T1000 (cell line): ENCODE results near the gene SLCO1B3.

Experiments
- DNase-seq: peaks from one replicate; lab custom pipeline; 2025; ENCODE audit warnings: mixed read lengths; lab: John Stamatoyannopoulos, UW

The SLCO1B3 gene

DNA sequence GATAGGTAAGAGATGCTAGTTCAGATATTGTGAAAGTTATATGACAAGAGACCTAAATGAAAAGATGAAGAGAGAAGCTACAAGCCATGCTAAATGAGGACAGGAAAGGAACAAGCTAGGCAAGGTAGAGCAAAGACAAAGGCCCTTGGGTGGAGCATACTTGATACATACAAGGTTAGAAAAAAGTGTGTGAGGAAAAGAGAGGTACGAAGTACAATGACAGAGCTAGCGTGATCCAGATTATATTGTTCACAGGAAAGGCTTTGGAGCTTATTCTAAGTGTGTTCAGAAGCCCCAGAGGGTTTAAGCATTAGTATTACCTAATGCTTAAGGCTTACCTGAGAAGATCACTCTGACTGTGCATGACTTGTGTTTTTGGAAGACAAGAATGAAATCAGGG lies 75.0 kb downstream of the SLCO1B3 start:
- no peak for DNase-seq

GRCh38 chr12:20917269-20917668 lies 106.8 kb downstream of the SLCO1B3 start:
- no peak for DNase-seq

- no peak for DNase-seq
Measured at GRCh38 chr12:20917819-20918218, 107.3 kb downstream of the SLCO1B3 start.

DNA sequence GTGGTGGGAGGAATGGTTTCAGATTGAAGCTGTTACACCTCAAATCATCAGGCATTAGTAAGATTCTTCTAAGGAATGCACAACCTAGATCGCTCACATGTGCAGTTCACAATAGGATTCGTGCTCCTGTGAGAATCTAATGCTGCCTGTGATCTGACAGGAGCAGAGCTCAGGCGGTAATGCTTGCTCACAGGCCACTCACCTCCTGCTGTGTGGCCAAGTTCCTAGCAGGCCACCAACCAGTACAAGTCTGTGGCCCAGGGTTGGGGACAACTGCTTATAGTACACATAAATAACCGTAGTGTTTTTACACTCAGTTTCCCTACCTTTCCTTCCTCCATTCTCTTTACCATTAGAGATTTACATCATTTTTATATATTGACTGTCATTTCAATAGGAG lies 121.4 kb downstream of the SLCO1B3 start:
- no peak for DNase-seq

DNA sequence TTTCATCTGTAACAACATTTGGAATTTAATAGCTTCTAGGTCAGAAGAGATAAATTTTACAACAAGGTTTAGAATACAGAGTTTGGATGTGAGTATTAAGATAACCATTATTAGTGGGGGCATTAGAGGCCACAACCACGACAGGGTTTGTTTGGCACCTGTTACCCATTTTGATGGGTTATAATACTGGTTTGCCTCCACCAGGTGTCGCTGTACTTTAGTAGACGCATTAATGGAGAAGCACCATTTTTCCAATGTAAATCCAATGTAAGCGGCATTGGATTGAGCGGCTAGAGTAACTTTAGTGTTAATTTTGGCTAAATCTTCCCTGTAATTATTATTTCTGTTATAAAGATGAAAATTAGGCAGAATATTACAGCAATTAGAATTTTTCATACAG lies 136.2 kb downstream of the SLCO1B3 start:
- DNase-seq = no peak

DNA sequence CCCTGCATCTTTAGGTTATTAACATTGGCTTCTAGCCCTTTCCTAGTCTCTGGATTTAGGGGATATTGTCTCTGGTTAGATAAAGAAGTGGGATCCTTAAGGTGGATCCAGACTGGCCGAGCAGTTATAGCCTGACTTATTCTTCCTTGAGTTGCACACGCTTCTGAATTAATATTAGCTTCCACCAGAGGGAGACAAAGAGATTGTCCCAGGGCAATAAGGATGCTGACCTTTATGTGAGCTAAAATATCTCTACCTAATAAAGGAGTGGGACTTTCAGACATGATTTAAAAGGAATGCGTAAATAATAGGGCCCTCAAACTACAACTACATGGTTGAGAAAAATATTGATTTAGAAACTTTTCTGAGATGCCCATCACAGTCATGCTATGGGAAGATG lies 139.7 kb downstream of the SLCO1B3 start:
- DNase-seq = no peak

DNA sequence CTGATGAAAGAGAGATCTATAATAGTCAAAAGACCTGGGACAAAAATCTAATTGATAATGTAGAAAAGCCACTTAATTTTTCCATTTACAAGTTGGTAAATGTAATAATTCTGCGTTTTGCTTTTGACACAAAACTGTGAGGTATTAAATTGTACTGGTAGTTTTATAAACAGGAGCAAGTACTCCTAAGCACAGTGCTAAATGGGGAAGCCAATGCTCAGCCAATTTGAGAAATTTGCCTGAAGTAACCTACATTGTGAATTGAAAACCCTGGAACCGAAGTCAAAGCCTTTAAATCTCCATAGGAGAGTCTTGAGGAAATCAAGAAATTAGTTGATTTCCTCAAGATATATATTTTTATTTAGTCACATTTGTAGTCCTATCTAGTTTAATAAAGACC lies 152.8 kb downstream of the SLCO1B3 start:
- no peak for DNase-seq

- no peak for DNase-seq
Measured at GRCh38 chr12:20963762-20964161, 153.3 kb downstream of the SLCO1B3 start.
